Heart left ventricle (tissue), 13 donors: Measurements from ENCODE around the gene ISCU.

Source experiments
- POLR2A ChIP-seq, 2 donors: fragments of 450-650 bp; IDR thresholded peaks; one replicate each; pipeline ENCODE4 v1.6.1; 2017; ENCODE audit warnings: antibody characterized with exemption in 2 of 2, mild to moderate bottlenecking in 2 of 2, moderate library complexity in 2 of 2
- TF ChIP-seq, protein P1 (sequence below), 12 donors: fragments of 200-600 bp; sonication (generic) in 4 of 12; IDR thresholded peaks; one replicate each; pipeline versions ENCODE4 v1.5.0 to v1.8.0; 2018 to 2022; ENCODE audit warnings: antibody characterized with exemption in 12 of 12, mild to moderate bottlenecking in 5 of 12
- donor health status: ischemic (EF 13 %, LVEDD 7.1; RV severe dilation, severe dysfunction).
- donor health status: DM: no; HTN: yes; CAD: no.
- donor health status: DM: no; HTN: no; CAD: no.
- donor health status: ischemic (EF 25% LVEDD 6.9; RV normal size, moderate dysfunction).
- donor health status: ischemic (EF 25% LVEDD 5.7; RV mildly dilated, moderate dysfunction).
- donor health status: ischemic (EF 35%, LVEDD 5.7; RV mildly dilated, moderate dysfunction).
- donor health status: nonischemic (EF 11% LVEDD 7.7; RV severe dilation, severe dysfunction).
- donor health status: DM: yes; HTN: yes; CAD: no.
- donor health status: PGD.
- donor health status: ischemic (EF 29% LVEDD 5.4; RV normal size, mild dysfunction).
- donor health status: nonischemic (EF 23%, LVEDD 6.1; RV moderate dilation, normal function).

DNA sequence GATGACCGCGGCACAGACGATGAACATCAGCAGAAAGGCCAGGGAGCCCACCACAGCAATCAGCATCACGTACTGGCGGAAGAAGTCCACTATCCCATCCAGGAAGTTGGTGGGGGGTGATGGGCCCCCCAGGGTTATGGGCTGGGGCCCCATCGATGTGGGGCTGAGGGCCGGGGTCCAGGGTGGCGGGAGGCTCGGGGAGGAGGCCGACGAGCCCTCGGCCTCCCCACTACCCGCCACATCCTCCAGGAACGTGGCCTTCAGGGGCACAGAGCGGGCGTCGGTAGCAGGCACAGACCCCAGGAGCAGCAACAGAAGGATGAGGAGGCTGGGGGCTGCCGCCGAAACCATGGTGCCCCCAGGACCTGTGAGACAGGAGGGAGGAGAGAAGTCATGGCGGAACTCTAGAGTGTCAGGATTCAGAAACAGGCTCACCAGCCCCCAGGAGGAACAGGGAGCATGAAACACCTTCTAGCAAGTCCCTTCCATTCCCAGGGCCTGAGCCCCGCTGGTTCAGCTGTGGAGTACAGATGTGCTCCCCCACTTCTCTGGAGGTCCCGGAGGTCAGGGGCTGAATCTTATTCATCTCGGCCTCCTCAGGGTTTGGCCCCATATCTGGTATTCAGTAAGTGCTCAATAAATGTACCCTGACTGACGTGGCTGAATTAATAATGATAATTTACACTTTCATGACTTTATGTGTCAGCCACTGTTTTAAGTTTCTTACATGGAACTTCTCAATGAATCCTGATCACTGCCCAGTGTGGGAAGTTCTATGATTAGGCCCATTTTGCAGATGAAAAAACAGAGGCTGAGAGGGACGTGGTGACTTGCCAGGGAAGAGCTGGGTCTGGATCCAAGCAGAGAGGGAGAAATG, 29.9 kb downstream of the ISCU start:
- TF ChIP-seq POLR2A (IDR thresholded peaks at IDR 0.05) = no peak
- TF ChIP-seq, protein P1, sequence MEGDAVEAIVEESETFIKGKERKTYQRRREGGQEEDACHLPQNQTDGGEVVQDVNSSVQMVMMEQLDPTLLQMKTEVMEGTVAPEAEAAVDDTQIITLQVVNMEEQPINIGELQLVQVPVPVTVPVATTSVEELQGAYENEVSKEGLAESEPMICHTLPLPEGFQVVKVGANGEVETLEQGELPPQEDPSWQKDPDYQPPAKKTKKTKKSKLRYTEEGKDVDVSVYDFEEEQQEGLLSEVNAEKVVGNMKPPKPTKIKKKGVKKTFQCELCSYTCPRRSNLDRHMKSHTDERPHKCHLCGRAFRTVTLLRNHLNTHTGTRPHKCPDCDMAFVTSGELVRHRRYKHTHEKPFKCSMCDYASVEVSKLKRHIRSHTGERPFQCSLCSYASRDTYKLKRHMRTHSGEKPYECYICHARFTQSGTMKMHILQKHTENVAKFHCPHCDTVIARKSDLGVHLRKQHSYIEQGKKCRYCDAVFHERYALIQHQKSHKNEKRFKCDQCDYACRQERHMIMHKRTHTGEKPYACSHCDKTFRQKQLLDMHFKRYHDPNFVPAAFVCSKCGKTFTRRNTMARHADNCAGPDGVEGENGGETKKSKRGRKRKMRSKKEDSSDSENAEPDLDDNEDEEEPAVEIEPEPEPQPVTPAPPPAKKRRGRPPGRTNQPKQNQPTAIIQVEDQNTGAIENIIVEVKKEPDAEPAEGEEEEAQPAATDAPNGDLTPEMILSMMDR (IDR thresholded peaks at IDR 0.05) = no peak
